Measurements from ENCODE around the gene CACNA1I. TPM values are rescaled to one million over a fixed set of nuclear protein-coding genes. Genes with fewer than 3 reads are reported as not detected.
A peak's percentile ranks its signal among the peaks of the same experiment; 100 is the strongest.
"Not testable (repeated sequence)": the region's sequence is repeated elsewhere in the genome, so short reads cannot be mapped to it uniquely, and the experiment has no call there.

Gene CACNA1I
- total and polyA plus RNA-seq, 3 experiments from 2014 or later: 0.71 to 4.6 (median 4.6) TPM

DNA sequence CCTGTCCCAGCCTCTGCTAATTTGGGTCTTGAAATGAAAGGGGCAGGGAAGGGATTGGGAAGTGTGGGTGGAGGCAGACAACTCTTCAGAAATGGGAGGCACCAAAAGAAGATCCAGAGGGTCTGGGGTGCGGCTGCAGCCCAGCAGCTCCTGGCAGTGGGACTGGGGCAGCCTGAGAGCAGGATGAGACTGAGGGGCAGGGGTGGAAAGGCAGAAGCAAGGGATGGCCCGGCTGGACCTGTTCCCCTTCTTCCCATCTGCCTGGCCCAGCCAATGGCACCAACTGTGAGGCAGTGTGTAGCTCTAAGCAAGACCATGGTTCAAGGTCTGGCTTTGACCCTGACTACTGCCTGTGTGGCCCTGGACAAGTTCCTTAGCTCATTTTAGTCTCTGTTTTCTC, 162.6 kb downstream of the CACNA1I start:
- Histone ChIP-seq H3K9me3 (ENCODE audit: low read length) (no peaks in the 10 kb centered on the region), H3K4me1 (ENCODE audit: insufficient read depth, low read length) (no peaks in the 10 kb centered on the region), H3K27ac (ENCODE audit: low read depth, low read length) (no peak overlapping the region), H3K27me3 (ENCODE audit: insufficient read depth, low read length, poor library complexity, severe bottlenecking) (no peaks in the 10 kb centered on the region), H3K36me3 (ENCODE audit: insufficient read depth, low read length) (no peaks in the 10 kb centered on the region), H3K4me3 (ENCODE audit: low read length) (no peak overlapping the region)
- DNase-seq: no peak
- Mint-ChIP-seq H3K4me3 (no peak overlapping the region), H3K36me3 (peaks cover 0 to 4% (median 4%) of the 10 kb centered on the region in 3 donors), H3K27me3 (peaks cover 10 to 28% of the 10 kb centered on the region in 2 donors), H3K27ac (peak overlapping the region in 1 of 8 donors; percentile 44), H3K4me1 (no peaks in the 10 kb centered on the region), H3K9me3 (no peaks in the 10 kb centered on the region)
- POLR2A ChIA-PET: no interaction called here
- CTCF ChIA-PET: no interaction called here

DNA sequence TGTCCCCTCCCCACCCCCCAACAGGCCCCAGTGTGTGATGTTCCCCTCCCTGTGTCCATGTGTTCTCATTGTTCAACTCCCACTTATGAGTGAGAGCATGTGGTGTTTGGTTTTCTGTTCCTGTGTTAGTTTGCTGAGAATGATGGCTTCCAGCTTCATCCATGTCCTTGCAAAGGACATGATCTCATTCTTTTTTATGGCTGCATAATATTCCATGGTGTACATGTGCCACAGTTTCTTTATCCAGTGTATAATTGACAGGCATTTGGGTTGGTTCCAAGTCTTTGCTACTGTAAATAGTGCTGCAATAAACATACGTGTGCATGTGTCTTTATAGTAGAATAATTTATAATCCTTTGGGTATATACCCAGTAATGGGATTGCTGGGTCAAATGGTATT, 163.5 kb downstream of the CACNA1I start:
- DNase-seq; H3K27me3 ChIP-seq (ENCODE audit: insufficient read depth, low read length, poor library complexity, severe bottlenecking); H3K4me3 ChIP-seq (ENCODE audit: low read length); H3K36me3 ChIP-seq (ENCODE audit: insufficient read depth, low read length); H3K9me3 Mint-ChIP-seq; H3K9me3 ChIP-seq (ENCODE audit: low read length); H3K4me3 Mint-ChIP-seq; H3K4me1 Mint-ChIP-seq; H3K27ac Mint-ChIP-seq; H3K36me3 Mint-ChIP-seq; POLR2A ChIA-PET; H3K27ac ChIP-seq (ENCODE audit: low read depth, low read length); H3K4me1 ChIP-seq (ENCODE audit: insufficient read depth, low read length); CTCF ChIA-PET: not testable (repeated sequence)
- H3K27me3 Mint-ChIP-seq: peaks cover 10 to 28% of the 10 kb centered on the region in 2 donors

DNA sequence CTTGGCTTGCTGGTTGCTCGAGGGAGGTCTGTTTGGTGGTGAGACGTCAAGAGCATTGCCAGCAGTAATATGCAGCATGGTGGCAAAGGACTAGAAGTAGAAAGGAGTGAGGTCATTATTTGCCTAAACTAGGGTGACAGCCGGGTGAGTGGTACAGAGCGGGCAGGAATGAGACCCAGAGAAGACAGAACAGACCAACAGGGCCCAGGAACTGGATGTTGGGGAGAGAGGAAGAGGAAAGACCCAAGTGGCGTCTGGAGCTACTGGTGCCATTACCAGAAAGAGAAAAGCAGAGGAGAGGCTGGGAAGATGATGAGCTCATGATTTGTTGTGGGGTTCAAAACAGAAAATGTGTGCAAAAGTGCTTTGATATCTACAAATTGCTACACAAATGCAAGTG, 164.3 kb downstream of the CACNA1I start:
- DNase-seq: no peak
- H3K36me3 ChIP-seq (ENCODE audit: insufficient read depth, low read length): no peaks in the 10 kb centered on the region
- H3K27me3 Mint-ChIP-seq: peaks cover 10 to 28% of the 10 kb centered on the region in 2 donors
- no peaks in the 10 kb centered on the region for H3K4me1 ChIP-seq (ENCODE audit: insufficient read depth, low read length)
- H3K27ac Mint-ChIP-seq: peak overlapping the region in 1 of 8 donors; percentile 35
- H3K4me3 Mint-ChIP-seq: no peak overlapping the region
- no peaks in the 10 kb centered on the region for H3K4me1 Mint-ChIP-seq
- POLR2A ChIA-PET: no interaction called here
- no peaks in the 10 kb centered on the region for H3K27me3 ChIP-seq (ENCODE audit: insufficient read depth, low read length, poor library complexity, severe bottlenecking)
- H3K4me3 ChIP-seq (ENCODE audit: low read length): no peak overlapping the region
- peaks cover 0 to 10% (median 4%) of the 10 kb centered on the region in 3 donors for H3K36me3 Mint-ChIP-seq
- CTCF ChIA-PET: no interaction called here
- H3K27ac ChIP-seq (ENCODE audit: low read depth, low read length): no peak overlapping the region
- H3K9me3 ChIP-seq (ENCODE audit: low read length): no peaks in the 10 kb centered on the region
- H3K9me3 Mint-ChIP-seq: peaks cover 0 to 2% (median 0%) of the 10 kb centered on the region in 5 donors

DNA sequence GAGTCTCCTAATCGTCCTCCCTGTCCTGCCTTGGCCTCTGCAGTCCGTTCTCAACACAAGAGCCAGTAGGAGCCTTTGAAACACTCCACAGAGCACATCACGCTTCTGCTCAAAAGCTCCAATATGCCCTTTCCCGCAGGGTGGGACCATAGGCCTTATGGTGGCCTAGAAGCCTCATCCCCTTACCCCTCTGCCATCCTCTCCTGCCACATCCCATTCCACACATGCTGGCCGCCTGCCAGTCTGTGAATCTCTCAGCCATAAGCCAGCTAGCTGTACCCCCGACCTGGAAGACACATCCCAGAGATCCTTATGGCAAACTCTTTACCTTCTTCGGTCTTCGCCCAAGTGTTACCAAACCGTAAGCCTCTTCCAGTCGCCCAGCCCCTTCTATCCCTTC, 165.2 kb downstream of the CACNA1I start:
- POLR2A ChIA-PET: no interaction called here
- H3K36me3 Mint-ChIP-seq: peaks cover 0 to 11% (median 4%) of the 10 kb centered on the region in 3 donors
- Histone ChIP-seq H3K4me3 (ENCODE audit: low read length) (no peak overlapping the region), H3K27ac (ENCODE audit: low read depth, low read length) (no peak overlapping the region), H3K9me3 (ENCODE audit: low read length) (no peaks in the 10 kb centered on the region), H3K27me3 (ENCODE audit: insufficient read depth, low read length, poor library complexity, severe bottlenecking) (no peaks in the 10 kb centered on the region), H3K4me1 (ENCODE audit: insufficient read depth, low read length) (no peaks in the 10 kb centered on the region), H3K36me3 (ENCODE audit: insufficient read depth, low read length) (no peaks in the 10 kb centered on the region)
- CTCF ChIA-PET: no interaction called here
- H3K27me3 Mint-ChIP-seq: peaks cover 10 to 28% of the 10 kb centered on the region in 2 donors
- no peak overlapping the region for H3K27ac Mint-ChIP-seq
- peaks cover 0 to 2% (median 0%) of the 10 kb centered on the region in 5 donors for H3K9me3 Mint-ChIP-seq
- no peaks in the 10 kb centered on the region for H3K4me1 Mint-ChIP-seq
- DNase-seq: no peak
- no peak overlapping the region for H3K4me3 Mint-ChIP-seq

DNA sequence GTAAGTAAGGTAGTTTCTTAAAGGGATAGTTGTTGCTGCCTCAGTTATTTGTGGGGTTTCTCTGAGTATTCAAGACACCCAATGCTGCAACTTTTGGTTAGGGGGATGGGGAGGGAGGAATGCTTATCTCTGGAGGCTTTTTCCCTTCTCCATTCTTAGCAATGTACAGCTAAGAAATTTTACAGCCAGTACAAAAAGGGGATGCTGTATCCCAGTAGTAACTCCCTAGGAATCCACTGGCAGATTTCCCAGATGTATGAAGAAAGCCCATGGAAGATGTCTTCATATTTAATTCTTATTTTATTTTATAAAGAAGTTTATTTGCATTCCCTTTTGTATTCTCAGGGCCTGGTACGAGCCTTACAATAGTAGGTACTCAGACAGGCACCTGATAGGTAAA, 168.2 kb downstream of the CACNA1I start:
- no peak overlapping the region for H3K4me3 ChIP-seq (ENCODE audit: low read length)
- no peak for DNase-seq
- Mint-ChIP-seq H3K27ac (no peak overlapping the region), H3K4me3 (no peak overlapping the region), H3K36me3 (peaks cover 0 to 18% (median 4%) of the 10 kb centered on the region in 3 donors), H3K27me3 (peaks cover 13 to 25% of the 10 kb centered on the region in 2 donors), H3K4me1 (no peaks in the 10 kb centered on the region), H3K9me3 (peaks cover 0 to 2% (median 0%) of the 10 kb centered on the region in 5 donors)
- ChIA-PET POLR2A (no interaction called here), CTCF (no interaction called here)
- H3K4me1 ChIP-seq (ENCODE audit: insufficient read depth, low read length): no peaks in the 10 kb centered on the region
- no peak overlapping the region for H3K27ac ChIP-seq (ENCODE audit: low read depth, low read length)
- H3K36me3 ChIP-seq (ENCODE audit: insufficient read depth, low read length): no peaks in the 10 kb centered on the region
- H3K27me3 ChIP-seq (ENCODE audit: insufficient read depth, low read length, poor library complexity, severe bottlenecking): no peaks in the 10 kb centered on the region
- no peaks in the 10 kb centered on the region for H3K9me3 ChIP-seq (ENCODE audit: low read length)

Other genes with a start within 250 kb of the CACNA1I start
- gene SYNGR1, start 220.8 kb upstream of the CACNA1I start, total RNA-seq: 1 to 10 TPM; 2.4 to 2.9 TPM
- 10.1 TPM for gene SYNGR1, start 220.8 kb upstream of the CACNA1I start, polyA plus RNA-seq
- 10 to 100 TPM; 19.9 to 21.0 TPM for gene TAB1, start 171.0 kb upstream of the CACNA1I start, total RNA-seq
- gene TAB1, start 171.0 kb upstream of the CACNA1I start, polyA plus RNA-seq: 4.1 TPM
- under 1 TPM; 0.27 to 0.37 TPM for gene MGAT3, start 113.7 kb upstream of the CACNA1I start, total RNA-seq
- gene MGAT3, start 113.7 kb upstream of the CACNA1I start, polyA plus RNA-seq: 0.03 TPM
- gene MIEF1, start 68.5 kb upstream of the CACNA1I start, total RNA-seq: 10 to 100 TPM; 59.9 to 60.9 TPM
- gene MIEF1, start 68.5 kb upstream of the CACNA1I start, polyA plus RNA-seq: 29.4 TPM
- 100 to 1,000 TPM; 757 to 758 TPM for gene ATF4, start 50.2 kb upstream of the CACNA1I start, total RNA-seq
- gene ATF4, start 50.2 kb upstream of the CACNA1I start, polyA plus RNA-seq: 103 TPM
- 100 to 1,000 TPM; 158 to 160 TPM for gene RPS19BP1, start 38.0 kb upstream of the CACNA1I start, total RNA-seq
- gene RPS19BP1, start 38.0 kb upstream of the CACNA1I start, polyA plus RNA-seq: 128 TPM

Data from CD8-positive, alpha-beta memory T cell (primary cell).